ENCODE data around the gene ONECUT3. TPM values are rescaled to one million over a fixed set of nuclear protein-coding genes. Genes with fewer than 3 reads are reported as not detected.
"Not testable (repeated sequence)": the region's sequence is repeated elsewhere in the genome, so short reads cannot be mapped to it uniquely, and the experiment has no call there.

The ONECUT3 gene
- total RNA-seq (under 1 TPM in 1 of 6 donors, not detected in 5; 0.13 TPM), polyA plus RNA-seq (not detected)

DNA sequence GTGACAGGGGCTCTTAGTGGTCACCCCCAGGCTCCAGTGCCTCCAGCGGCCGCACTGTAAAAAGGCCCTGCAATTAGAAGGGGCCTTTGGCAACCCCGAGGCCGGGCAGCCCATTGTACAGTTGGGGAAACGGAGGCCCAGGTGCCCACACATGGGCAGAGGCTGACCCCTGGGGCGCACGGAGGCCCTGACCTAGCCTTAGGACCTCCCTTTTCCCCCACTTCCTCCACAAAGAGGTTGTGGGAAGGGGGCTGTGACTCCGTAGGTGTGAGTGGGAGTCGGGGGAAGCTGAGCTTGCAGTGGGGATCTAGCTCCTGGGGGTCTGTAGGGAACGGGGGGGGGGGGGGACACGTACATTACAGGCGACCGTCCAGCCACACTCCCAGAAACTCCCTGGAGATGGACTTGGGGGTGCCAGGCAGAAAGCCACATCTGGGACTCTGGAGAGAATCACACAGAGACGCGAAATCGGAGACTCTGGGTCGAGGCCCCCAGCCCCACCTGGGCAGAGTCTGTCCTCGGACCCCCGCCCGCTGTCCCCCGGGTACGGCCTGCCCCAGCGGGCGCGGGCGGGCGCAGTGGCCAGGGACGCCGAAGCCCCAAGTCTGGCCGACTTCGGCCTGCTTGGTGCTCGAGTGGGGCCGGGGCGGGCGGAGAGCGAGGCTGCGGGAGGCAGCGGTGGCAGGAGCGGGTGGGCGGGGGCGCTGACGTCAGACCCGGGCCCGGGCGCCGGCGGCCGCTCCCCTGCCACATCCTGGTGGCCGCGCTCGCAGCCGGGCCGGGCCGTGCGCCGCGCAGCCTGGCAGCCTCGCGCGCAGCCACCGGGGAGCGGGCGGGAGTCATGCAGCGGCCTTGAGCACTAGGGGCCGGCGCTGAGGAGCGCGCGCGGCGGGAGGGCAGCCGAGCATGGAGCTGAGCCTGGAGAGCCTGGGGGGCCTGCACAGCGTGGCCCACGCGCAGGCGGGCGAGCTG lies at the start of gene ONECUT3:
TSS of gene ONECUT3 (plus strand) at position 750 of the 972 bp plus-strand sequence. CDS start at position 907, 157 bp downstream.
- intact Hi-C loops (cut with DNase I), result no loop called here
- no peak for FAIRE-seq
- Histone ChIP-seq H3K4me3 (no peak within 1 kb of the TSS), H3K27me3 (peaks cover 0 to 67% (median 22%) of the 10 kb centered on the region in 4 donors), H3K27ac (no peak within 1 kb of the TSS), H3K4me1 (peaks cover 0 to 17% (median 4%) of the 10 kb centered on the region in 3 donors), H3K36me3 (no peaks in the 10 kb centered on the region), H3K9me3 (no peaks in the 10 kb centered on the region)
- TF ChIP-seq, protein P1, sequence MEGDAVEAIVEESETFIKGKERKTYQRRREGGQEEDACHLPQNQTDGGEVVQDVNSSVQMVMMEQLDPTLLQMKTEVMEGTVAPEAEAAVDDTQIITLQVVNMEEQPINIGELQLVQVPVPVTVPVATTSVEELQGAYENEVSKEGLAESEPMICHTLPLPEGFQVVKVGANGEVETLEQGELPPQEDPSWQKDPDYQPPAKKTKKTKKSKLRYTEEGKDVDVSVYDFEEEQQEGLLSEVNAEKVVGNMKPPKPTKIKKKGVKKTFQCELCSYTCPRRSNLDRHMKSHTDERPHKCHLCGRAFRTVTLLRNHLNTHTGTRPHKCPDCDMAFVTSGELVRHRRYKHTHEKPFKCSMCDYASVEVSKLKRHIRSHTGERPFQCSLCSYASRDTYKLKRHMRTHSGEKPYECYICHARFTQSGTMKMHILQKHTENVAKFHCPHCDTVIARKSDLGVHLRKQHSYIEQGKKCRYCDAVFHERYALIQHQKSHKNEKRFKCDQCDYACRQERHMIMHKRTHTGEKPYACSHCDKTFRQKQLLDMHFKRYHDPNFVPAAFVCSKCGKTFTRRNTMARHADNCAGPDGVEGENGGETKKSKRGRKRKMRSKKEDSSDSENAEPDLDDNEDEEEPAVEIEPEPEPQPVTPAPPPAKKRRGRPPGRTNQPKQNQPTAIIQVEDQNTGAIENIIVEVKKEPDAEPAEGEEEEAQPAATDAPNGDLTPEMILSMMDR (IDR thresholded peaks at IDR 0.05), result no peak
- ATAC-seq, result peak in 2 of 4 donors; percentile 28 to 33
- 2 to 3% methylated on average over 28 to 77 of the region's 77 CpGs for WGBS, 2 donors
- DNase-seq, result peak in 1 of 6 donors; percentile 74

DNA sequence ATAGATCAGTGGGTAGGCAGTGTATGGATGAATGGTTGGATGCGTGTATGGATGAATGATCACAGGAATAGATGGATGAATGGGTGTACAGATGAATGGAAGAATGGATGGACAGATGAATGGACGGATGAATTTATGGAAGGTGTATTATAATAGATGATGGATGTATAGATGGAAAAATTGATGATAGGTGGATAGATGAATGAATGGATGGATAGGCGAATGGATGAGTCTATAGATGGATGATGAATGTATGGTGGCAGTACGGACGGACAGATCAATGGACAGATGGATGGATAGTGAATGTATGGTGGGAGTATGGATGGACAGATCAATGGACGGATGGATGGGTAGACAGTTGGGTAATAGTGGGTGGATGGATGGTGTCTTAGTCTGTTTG lies 49.0 kb upstream of the ONECUT3 start:
- 66 to 72% methylated on average over 6 of the region's 6 CpGs for WGBS, 2 donors
- DNase-seq (no peak), FAIRE-seq (no peak), ATAC-seq (no peak)
- Histone ChIP-seq H3K9me3 (no peaks in the 10 kb centered on the region), H3K27me3 (peaks cover 0 to 7% (median 0%) of the 10 kb centered on the region in 4 donors), H3K4me1 (no peaks in the 10 kb centered on the region), H3K27ac (no peak overlapping the region), H3K36me3 (no peaks in the 10 kb centered on the region), H3K4me3 (no peak overlapping the region)
- intact Hi-C loops (cut with DNase I), result no loop called here
- TF ChIP-seq, protein P1 (IDR thresholded peaks at IDR 0.05), result no peak

DNA sequence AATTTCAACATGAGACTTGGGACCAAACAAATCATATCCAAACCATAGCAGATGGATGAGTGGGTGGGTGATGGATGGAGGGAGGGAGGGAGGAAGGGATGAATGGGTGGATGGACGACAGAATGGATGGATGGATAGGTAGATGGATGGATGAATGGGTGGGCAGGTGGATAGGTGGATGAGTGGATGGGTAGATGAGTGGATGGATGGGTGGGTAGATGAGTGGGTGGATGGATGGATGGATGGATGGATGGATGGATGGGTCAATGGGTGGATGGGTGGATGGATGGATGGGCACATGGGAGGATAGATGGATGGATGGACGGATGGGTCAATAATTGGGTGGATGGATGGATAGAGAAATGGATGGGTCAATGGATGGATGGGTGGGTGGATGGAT lies 47.9 kb upstream of the ONECUT3 start:
- intact Hi-C loops (cut with DNase I), result no loop called here
- Histone ChIP-seq H3K27me3 (peaks cover 0 to 6% (median 0%) of the 10 kb centered on the region in 4 donors), H3K4me3 (no peak overlapping the region), H3K27ac (no peak overlapping the region), H3K4me1 (no peaks in the 10 kb centered on the region), H3K9me3 (no peaks in the 10 kb centered on the region), H3K36me3 (no peaks in the 10 kb centered on the region)
- DNase-seq (no peak), FAIRE-seq (no peak), ATAC-seq (no peak)
- TF ChIP-seq, protein P1 (IDR thresholded peaks at IDR 0.05), result no peak
- WGBS, 2 donors, result 52 to 62% methylated on average over 2 of the region's 2 CpGs

DNA sequence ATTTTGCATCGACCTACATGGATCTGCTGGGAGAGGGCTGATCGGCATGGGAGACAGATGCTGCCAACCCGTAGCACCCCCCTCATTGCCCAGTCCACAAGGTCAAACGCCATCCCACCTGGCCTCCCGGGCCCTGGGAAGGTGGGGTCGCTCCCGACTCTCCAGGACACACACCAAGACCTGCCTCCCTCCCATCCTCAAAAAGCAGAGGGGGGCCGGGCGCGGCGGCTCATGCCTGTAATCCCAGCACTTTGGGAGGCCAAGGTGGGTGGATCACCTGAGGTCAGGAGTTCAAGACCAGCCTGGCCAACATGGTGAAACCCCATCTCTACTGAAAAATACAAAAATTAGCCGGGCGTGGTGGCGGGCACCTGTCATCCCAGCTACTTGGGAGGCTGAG lies 46.7 kb upstream of the ONECUT3 start:
- H3K4me3 ChIP-seq; FAIRE-seq; DNase-seq; H3K4me1 ChIP-seq; H3K9me3 ChIP-seq; intact Hi-C loops (cut with DNase I); ATAC-seq; H3K27ac ChIP-seq; H3K36me3 ChIP-seq: not testable (repeated sequence)
- H3K27me3 ChIP-seq, result peaks cover 0 to 12% (median 0%) of the 10 kb centered on the region in 4 donors
- WGBS, 2 donors, result 63 to 74% methylated on average over 14 of the region's 14 CpGs

DNA sequence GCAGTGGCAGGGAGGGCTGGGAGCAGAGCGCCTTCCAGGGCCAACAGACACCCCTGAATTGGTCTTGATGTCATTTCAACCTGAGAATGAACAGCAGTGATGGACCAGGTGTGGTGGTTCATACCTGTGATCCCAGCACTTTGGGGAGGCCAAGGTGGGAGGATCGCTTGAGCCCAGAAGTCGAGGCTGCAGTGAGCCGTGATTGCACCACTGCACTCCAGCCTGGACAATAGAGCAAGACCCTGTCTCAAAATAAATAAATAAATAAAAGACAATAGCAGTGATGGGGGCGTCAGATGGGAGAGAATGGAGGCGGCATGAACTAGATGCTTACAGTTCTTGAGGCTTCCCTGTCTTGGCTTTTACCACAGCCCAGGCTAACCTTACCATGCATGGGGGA lies 46.1 kb upstream of the ONECUT3 start:
- no peak overlapping the region for H3K27ac ChIP-seq
- H3K4me3 ChIP-seq, result no peak overlapping the region
- no peaks in the 10 kb centered on the region for H3K4me1 ChIP-seq
- ATAC-seq (no peak), FAIRE-seq (no peak), DNase-seq (no peak)
- H3K27me3 ChIP-seq, result peaks cover 0 to 12% (median 0%) of the 10 kb centered on the region in 4 donors
- WGBS, 2 donors, result 81 to 87% methylated on average over 6 of the region's 6 CpGs
- intact Hi-C loops (cut with DNase I), result no loop called here
- TF ChIP-seq, protein P1 (IDR thresholded peaks at IDR 0.05), result no peak
- no peaks in the 10 kb centered on the region for H3K9me3 ChIP-seq
- no peaks in the 10 kb centered on the region for H3K36me3 ChIP-seq

All from pancreas (tissue), 10 donors.